HG03469 (cell line): ENCODE results near the gene C1QTNF4.
"Not testable (repeated sequence)": the region's sequence is repeated elsewhere in the genome, so short reads cannot be mapped to it uniquely, and the experiment has no call there.

Experiments used
- ATAC-seq: cut with Tn5 transposase; IDR thresholded peaks from one replicate; pipeline ENCODE4 v1.9.1; 2021; ENCODE audit warnings: mild to moderate bottlenecking, moderate library complexity, moderate number of reproducible peaks; ENCODE audit not compliant: unreplicated experiment

The C1QTNF4 gene

DNA sequence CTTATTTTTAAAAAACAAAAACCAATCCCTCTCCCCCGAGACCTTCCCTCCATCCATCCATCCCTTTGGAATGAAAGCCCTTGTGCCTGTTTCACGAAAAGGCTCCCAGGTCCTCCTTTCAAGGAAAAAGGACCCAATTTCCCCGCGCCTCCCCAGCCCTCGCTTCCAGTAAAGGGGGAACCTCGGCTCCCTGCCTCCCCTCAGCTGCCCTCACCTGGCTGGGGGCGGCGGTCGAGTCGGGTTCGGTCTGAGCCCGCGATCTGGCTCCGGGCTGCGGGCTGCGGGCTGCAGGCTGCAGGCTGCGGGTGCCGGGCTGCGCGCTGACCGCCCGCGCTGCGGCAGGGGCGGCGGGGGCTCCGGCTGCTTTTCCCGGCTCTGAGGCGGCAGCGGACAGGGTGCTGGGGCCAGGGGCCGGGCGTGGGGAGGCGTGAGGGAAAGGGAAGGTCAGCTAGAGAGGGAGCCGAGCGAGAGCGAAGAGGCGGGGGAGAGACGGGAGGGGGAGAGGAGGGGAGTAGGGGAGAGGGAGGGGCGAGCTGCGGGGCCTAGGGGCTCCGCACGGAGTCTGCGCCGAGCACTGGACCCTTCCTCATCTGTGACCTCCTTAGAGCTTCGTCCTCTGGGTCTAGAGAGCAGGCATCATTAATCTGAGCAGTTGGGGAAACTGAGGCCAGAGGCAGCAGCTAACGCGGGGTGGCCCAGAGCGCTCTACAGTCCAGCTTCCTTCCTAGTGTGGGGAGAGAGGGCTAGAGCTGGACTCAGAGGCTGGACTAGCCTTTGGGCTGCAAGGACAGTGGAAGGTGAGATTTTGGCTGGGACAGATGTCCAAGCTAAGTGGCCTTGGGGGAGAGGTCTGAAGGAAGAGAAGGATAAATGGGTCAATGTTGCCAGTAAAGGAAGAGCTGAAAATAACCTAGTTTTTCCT lies at the start of gene C1QTNF4:
Gene C1QTNF4 (minus strand): TSS at position 478 of the 922 bp plus-strand sequence. CDS start 3,601 bp downstream, outside the sequence.
- no peak for ATAC-seq

DNA sequence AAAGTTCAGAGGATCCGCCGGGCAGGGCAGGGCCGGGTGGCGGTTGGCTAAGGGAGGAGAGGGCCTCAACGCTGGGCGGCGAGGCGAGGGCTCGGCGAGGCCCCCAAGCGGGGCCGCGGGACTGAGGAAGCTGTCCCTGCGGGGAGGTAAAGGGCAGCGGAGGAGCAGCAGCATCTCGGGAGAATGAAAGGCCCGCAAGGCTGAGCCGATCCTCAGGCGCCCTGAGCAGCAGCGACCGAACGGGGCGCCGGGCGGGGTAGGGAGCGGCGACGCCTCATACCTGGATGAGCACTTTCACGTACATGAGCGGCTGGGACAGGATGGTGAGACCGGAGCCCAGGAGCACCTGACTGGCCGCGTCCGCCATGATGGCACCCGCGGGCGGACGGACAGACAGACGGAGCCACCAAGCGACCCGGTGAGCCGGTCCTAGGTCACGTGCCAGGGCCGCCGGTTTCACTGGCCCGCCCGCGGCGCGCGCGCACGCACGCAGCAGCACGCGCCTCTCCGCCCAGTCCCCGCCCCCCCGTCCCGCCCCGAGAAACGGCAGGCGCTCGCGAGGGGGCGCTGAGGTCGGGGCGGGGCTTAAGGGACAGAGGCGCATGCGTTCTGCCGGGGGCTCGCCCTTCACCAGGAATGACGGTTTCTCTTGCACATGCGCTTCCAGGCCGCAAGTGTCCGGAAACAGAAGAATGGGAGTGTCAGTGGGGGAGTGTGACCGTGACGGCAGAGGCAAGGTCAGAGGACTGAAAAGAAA lies 48.1 kb upstream of the C1QTNF4 start, which contains the start of gene MTCH2:
Gene MTCH2 (minus strand): TSS at position 461 of the 757 bp plus-strand sequence. CDS start 94 bp downstream, at position 367.
- peak; percentile 91 for ATAC-seq

DNA sequence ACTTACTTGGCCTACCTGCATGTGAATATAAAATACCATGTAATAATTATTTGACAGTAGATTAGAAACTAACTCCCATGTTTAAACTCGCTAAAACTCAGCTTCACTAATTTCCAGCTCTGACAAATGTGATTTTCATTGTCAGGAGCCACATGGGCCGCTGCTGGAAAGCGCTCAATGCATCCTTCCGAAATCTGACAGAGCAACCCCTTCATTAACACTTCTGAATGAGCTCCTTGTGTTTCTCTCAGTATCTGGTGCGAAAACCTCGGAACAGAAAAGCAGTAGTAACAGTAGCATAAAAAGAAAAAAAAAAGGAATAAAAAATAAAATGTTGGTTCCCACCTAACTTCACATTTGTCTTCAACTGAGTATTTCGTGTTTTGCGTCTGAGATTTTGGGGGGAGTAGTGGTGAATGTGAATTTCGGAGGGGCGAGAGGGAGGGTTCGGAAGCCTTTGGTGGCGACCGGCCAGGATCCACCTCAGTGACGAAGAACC lies 47.4 kb upstream of the C1QTNF4 start:
- no peak for ATAC-seq

DNA sequence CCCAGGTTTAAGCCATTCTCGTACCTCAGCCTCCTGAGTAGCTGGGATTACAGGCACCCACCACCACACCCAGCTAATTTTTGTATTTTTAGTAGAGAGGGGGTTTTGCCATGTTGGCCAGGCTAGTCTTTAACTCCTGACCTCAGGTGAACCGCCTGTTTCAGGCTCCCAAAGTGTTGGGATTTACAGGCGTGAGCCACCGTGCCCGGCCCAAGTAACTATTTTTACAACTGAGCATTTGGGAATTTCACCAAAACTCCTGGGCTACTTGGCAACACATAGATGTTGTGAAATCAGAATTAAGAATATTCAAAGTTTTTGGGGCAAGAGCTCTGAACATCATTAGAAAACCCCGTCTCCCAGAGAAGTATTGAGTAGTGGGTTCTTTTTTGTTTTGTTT lies 46.3 kb upstream of the C1QTNF4 start:
- not testable (repeated sequence) for ATAC-seq

- not testable (repeated sequence) for ATAC-seq
These were observed 42.1 kb upstream of the C1QTNF4 start for GRCh38 chr11:47636331-47636730.

GRCh38 chr11:47631473-47631872 lies 37.3 kb upstream of the C1QTNF4 start:
- no peak for ATAC-seq

- ATAC-seq: no peak
These were observed 33.8 kb upstream of the C1QTNF4 start for GRCh38 chr11:47628026-47628425.

DNA sequence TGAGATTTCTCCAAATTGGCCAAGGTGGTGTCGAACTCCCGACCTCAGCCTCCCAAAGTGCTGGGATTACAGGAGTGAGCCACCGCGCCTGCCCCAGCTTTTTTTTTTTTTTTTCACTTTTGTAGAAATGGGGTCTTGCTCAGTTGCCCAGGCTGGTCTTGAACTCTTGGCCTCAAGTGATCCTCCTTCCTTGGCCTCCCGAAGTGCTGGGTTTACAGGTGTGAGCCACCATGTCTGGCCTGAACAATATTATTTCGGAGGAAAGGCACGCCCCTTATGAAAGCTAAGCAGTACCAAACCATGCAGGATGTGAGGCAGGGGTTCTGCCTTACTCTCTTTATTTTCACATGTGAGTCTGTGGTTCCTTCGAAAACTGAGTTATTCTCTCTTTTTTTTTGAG lies 32.0 kb upstream of the C1QTNF4 start:
- ATAC-seq: no peak

- no peak for ATAC-seq
These were observed 26.7 kb upstream of the C1QTNF4 start for GRCh38 chr11:47620836-47621378.

- ATAC-seq: no peak
These were observed 23.2 kb upstream of the C1QTNF4 start for GRCh38 chr11:47617417-47617809.

DNA sequence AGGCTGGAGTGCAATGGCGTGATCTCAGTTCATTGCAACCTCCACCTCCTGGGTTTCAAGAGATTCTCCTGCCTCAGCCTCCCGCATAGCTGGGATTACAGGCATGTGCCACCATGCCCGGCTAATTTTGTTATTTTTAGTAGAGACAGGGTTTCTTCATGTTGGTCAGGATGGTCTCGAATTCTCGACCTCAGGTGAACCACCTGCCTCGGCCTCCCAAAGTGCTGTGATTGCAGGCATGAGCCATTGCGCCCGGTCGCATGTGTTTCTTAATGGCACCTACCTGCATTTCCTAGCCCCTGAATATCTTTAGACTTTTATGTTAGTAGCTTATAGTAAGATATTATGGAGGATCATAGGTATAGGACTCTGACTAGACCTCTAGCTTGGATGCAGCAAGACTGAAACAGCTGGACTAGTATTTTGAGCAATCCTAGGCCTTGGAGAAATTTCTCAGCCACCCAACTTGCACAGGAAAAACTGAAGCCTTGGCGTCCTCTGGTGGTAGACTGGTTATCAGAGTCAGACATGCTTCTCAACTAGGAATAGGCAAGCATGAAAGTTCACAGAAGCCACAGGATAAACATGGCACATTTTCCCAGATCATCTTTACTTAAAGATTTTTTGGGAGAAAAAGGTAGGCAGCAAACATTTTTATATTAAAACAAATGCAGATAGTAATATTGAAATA lies 22.7 kb upstream of the C1QTNF4 start:
- no peak for ATAC-seq

DNA sequence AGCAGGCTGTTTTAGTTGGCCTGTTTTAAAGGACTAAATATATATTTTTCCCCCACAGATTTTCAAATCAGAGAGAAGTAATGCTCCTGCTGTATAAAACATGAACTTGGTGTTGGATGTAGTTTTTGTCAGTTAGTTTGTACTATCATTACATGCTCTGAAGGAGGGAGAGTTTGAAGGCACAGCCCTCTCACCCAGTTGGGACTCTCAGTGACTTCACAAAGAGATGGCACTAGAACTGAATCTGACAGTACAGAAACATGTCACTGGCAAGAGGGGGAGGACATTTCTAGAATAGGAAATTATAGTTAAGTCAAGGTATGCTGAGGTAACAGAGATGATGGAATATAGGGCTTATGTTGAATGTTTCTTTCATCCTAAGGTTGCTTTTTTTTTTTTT lies 21.0 kb upstream of the C1QTNF4 start:
- ATAC-seq: no peak

DNA sequence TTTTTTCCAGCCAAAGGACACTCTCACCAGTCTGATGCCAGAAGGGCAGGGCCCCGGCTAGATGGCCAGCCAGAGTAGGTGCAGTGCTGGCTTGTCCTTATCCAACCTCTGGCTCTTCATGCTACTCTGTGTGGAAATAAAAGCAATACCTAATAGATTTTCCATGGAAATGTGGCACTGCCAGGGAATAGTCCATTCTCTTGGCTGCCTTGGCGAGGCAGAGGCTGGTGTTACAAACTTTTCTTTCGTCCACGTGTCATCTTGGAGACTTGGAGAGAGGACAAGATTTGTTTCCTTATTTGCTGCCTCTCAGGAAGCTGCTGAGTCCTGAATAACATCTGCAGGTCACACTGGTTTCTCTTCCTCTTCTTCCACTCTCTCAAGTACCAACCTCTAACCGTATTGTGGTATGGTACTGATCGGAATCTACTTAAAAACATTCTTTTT lies 17.2 kb upstream of the C1QTNF4 start:
- peak; percentile 93 for ATAC-seq

GRCh38 chr11:47609675-47610074 lies 15.5 kb upstream of the C1QTNF4 start:
- no peak for ATAC-seq

DNA sequence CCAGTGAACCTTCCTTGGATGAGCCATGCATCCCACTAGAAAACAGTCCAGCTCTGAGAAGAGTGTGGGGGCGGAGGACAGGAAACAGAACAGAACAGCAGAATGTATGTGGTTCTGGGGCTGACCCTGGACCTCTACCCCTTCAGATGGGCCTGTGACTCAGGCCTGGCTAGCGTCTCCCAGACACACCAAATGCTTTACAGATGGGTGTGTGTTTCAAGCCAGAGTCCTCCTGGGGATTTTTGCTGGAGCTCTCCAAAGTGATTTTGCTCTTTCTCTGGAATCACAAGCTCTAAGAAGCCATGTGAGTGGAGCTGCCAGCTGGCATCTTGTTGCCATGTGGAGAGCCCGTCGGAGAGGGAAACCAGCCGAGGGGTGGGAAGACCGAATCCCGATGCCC lies 13.2 kb upstream of the C1QTNF4 start:
- ATAC-seq: no peak

DNA sequence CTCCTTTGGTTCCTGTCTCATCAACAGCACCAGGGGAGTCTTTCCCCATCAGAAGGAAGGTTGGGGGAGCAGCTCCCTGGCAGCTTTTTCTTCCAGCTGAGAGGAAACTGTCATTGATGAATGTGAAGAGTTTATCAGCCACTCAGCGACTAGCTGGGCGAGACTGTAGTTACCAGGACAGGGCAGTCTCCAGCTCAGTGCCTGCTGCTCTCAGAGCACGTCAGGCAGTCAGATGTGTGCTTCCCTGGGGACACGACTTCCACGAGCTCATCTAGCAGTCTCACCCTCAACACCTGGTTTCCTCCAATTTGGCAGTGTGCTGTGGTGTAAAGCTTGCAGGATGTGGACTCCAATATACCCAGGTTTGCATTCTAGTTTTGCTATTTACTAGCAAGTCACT lies 12.5 kb upstream of the C1QTNF4 start:
- no peak for ATAC-seq

DNA sequence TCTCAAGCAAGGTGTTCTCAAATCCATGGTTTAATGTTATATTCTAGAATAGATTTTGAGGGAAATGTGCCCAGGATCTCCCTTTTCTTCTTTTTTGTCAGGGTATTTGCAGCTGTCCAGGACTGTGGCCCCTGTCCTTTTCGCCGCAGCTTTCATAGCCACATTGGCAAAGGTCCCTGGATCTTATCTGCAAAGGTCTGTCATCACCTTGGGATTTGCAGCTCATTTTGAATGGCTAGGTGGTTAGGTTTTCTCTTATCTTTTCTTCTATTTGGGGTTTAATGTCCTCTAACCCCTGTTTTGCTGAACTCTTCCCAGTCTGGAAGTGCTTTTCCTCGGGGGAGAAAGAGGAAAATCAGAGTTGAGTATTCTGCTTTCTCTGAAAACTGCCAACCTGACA lies 11.7 kb upstream of the C1QTNF4 start:
- ATAC-seq: no peak

DNA sequence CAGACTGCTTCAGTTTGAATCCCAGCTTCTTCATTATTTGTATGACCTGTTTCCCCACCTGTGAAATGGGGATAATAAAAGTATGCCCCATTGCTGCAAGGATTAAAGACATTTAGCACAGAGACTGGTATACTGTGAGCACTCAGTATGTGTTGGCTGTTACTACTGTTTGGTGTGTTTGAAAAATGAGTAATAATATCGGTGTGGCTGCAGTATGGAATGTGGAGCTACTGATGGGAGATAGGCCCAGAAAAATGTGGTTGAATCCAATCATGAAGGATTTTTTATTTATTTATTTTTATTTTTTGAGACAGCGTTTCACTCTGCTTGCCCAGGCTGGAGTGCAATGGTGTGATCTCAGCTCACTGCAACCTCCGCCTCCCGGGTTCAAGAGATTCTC lies 9.1 kb upstream of the C1QTNF4 start:
- ATAC-seq: no peak

GRCh38 chr11:47599902-47600301 lies 5.7 kb upstream of the C1QTNF4 start:
- no peak for ATAC-seq

DNA sequence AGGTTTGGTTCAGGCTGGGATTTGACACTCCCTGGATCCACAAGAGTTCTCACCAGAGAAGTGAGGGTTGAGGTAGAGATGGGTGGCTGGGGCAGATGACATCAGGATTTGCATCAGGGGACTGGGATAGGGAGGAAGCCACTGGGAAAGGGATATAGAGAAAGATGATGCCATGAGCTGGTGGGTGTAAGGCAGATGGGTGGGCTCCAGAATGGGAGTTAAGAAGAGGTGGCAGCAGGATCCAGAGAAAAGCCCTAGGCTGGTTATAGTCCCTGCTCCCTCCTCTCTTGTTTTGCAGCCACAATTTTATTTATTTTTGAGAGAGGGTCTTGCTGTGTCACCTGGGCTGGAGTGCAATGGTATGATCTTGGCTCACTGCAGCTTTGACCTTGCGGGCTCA lies 1.8 kb upstream of the C1QTNF4 start:
- no peak for ATAC-seq

DNA sequence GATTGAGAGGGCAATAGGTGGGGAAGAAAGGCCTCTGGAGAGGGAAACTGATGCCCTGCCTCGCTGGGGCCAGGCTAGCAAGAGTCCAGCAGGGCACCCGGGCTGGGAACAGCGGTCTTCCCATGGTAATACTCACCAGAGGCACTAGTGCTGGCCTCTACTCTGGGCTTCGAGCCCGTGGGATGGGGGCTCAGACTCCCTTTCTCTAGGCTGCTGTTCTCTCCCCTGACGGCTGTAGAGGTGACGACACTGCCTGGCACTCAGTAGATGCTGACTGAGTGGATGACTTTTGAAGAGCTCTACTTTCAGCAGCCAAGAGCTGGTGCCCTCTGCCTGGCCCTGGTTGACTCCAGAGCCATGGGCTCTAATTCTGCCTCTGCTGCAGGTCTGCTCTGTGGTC lies 818 bp upstream of the C1QTNF4 start:
- ATAC-seq: no peak
